ENCODE results near the gene SSX2IP.

Gene SSX2IP

DNA sequence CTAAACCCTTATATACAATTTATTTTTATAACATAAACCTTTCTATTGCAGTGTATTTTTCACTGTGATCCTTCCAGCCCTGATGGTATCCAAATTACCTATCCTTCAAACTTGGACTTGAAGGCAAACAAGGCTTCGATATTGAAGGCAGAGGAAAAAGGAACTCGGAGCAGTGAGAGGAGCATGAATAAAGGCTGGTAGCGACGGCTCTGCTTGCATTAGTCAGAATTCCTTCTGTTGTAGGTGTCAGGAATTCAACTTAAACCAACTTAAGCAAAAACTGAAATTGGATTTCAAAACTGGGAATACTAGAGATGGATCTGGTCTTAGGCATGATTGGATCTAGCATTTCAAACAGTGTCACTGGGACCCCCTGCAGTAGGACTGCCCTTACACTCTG is 17.8 kb upstream of the SSX2IP start:
- DNase-seq (ENCODE audit: low read depth), result no peak

DNA sequence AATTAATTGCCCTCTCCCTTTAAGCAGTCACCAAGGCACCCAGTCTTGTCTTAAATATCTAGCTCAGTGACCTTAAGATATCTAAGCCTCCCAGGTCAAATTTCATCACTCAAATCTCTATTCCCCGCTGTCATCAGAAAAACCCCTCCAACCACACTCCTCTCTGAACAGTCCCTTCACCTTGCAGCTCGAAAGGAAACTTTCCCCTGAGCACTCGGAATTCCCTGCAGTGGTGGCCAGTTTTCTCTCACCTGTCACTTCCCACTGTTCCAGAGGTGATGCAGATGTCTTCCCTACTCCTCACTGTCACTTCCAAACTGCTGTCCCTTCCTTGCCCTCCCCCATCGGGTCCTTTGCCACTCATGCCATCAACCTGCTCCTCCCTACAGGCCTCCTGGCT is 15.3 kb upstream of the SSX2IP start:
- no peak for DNase-seq (ENCODE audit: low read depth)

DNA sequence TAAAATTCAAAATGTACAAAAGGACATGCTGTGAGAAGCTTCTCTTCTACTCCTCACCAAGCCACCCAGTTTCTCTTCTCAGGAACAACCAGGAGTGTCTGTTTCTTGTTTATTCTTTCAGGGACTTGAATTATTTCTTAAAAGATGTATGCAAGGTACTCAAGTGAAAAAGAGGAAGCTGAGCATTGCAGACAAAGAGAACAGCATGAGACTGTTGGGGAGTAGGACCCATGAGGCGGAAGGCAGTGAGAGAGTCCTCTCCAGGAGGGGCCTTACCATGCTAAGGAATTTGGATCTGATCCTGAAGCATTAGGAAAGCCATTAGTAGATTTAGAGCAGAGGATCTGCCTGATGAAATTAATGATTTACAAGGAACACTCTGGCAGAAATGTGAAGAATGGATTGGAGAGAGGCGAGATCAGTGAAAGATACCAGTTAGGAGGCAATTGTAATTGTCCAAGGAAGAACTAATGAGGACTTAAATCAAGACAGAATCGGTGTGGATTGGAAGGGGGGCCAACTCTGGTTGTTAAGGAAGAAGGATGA is 14.7 kb upstream of the SSX2IP start:
- no peak for DNase-seq (ENCODE audit: low read depth)

DNA sequence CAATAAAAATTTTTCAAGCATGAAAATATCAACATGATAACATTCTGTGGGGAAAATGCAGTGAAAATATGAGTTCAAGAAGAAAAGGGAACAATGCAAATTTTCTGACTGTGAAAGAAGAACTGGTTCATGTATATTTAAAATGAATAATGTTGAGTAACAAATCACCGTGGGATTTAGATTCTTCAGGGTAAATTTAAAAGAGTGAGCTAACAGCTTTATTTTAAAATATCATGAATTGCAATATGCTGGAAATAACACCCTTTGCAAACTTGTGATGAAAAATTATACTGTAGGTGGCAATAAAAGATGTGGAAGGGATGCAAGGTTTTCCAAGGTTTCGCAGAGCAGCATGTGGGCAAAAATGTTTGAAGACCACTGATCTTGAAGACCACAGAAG is 13.2 kb upstream of the SSX2IP start:
- no peak for DNase-seq (ENCODE audit: low read depth)

DNA sequence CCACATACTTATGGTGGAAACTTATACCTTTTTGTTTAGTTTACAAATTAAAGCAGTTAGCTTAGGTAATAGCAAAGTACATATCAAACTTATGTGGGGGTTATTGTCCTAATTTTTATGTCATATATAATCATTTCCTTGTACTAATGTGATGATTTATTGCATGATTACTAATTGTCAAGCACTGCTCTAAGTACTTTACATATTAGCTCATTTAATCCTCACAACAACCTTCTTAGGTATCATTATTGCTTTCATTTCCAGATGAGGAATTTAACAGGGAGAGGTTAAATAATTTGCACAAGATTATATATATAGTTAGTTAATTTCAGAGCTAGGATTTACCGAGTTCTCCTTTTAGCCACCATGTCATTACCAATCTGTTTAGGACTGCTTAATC is 11.9 kb upstream of the SSX2IP start:
- no peak for DNase-seq (ENCODE audit: low read depth)

DNA sequence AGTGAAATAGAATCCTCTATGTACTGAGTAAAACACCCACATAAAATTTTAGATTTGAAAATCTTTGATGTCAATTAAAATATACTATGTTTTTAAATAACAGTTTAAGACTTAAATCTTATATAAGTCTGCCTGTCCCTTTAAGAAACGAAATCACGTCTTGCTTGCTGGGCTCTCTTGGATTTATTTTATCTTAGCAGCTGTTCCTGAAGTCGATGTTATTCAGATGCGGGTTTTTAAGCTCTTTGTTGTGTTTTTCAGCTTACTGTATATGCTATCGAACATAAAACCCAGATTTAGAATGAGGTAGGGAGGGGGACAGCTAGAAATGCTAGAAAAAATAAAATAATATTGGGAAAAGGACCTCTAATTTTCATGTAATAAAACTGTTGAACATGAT is 11.1 kb upstream of the SSX2IP start:
- no peak for DNase-seq (ENCODE audit: low read depth)

DNA sequence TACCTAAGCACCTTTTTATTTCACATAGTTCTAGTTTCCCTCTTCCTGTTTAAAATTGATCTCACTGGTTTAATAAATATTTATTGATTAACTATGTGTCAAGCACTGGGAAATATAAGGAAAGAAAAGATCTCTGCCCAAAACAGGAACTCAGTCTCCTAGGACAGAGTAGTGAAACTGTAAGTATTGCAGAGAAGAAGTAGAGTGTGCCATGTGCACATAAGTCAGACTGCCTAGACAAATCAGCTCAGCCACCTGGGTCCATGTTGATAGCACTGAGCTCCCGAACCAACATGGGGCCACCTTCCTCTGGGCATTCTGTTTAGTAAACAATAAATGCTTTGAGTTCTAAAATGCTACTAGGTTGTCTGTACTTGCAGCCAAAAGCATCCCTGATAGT is 9.8 kb upstream of the SSX2IP start:
- no peak for DNase-seq (ENCODE audit: low read depth)

DNA sequence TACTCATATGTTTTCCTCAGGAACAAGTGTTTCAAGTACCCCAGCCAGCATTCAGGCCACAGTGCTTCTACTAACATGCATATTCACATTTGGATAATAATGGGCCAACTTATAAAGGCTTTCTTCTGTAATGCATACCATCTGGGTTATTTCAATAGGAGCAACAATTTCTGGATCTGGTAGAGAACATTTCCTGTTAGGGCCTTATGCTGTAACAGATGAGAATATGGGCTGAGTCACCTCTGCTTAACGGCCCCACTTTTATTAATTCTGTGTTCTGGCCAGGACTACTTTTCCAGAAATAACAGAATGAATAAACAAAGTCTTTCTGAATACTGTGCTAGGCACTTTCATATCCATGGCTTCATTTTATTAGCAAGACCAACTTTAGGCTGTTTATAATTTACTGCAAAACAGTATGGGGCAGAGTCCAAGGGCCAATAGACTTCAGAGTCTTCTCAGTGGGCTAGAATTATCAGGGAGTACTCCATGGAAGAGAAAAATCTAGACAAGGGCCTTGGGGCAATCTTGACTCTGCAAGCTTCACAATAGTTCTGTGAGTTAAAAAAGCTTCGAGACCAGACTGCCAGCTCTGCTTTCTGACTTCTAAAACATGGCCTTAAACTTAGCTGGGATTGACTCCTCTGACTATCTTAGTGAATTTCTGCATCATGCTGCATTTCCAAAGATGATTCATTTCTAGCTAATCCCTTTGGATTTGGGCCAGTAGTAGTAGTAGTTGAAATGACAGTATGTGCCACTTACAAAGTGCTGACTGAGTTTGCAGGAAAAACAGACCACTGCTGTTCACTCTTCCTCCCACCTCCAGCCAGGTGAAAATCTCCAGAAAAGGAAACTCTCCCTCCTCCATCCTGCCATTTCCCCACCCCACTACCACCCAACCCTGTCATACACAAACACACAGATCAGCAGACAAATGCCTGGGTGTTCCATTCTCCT is 8.2 kb upstream of the SSX2IP start:
- DNase-seq (ENCODE audit: low read depth), result peak; percentile 84

DNA sequence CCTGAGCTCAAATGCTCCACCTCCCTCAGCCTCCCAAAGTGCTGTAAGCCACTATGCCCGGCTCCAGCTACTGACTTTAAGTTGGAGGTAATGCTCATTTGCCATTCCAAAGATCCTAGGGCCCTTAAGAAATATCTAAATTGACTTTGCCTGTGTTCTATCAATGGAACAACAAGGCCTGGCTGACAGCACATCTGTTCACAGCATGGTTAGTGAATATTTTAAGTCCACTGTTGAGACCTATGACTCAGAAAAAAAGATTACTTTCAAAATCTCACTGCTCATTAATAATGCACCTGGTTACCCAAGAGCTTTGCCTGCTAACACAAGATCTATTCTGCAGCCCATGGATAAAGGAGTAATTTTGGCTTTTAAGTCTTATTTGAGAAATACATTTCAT is 3.5 kb upstream of the SSX2IP start:
- DNase-seq (ENCODE audit: low read depth), result no peak

DNA sequence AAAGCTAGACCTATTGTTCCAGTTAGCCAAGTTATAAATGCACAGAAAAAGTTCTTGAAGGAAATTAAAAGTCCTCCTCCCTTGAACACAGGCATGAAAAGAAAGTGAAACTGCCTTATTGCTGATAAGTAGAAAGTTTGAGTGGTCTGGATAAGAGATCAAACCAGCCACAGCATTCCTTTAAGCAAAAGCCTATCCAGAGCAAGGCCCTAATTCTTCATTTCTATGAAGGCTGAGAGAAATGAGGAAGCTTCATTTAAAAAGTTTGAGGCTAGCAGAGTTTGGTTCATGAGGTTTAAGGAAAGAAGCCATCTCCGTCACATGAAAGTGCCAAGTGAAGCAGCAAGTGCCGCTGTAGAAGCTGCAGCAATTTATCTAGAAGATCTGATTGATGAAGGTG is 2.7 kb upstream of the SSX2IP start:
- DNase-seq (ENCODE audit: low read depth), result no peak

DNA sequence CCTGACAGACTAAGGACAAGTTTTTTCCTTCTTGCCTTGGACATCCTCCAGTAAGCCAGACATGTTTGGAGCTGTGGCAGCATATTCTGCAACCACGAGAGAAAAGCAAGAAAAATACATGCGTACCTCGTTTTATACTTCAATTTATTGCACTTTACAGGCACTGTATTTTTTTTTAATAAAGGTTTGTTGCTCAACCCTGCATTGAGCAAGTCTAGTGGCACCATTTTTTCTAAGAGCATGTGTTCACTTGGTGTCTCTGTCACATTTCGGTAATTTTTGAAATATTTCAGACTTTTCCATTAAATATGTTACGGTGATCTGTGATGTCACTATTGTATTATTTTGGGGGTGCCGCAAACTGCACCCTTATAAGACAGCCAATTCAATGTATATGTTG is 2.1 kb upstream of the SSX2IP start:
- no peak for DNase-seq (ENCODE audit: low read depth)

DNA sequence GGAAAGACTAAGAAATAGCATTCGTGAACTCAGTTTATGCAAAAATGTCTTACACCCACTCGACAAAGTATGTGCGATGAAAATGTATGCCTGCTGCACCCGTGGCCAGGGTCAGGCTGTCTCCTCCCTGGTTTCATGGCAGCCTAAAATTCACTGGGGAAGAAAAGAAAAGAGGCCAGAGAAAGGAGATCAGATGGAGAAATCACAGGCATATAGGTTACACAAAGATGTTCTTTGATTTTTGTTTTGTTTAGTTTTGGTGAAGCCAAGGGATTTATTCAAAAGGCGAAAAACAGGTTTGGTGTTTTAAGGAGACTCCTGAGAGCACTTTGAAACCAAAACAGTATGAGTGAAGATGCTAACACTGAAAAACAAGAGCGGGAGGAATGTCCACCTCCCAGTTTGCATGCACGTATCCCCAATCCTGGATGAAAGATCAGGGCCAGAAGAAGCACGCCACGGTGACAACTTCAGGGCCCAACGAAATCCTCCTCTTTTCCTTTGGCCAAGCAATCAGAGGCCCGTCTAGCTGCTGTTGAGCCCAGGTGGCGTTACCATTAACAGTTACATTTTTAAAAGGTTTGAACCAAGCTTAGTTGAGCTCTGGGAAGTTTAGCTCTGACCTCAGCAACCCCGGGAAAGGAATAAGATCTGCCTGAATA is 992 bp upstream of the SSX2IP start:
- DNase-seq (ENCODE audit: low read depth), result no peak

DNA sequence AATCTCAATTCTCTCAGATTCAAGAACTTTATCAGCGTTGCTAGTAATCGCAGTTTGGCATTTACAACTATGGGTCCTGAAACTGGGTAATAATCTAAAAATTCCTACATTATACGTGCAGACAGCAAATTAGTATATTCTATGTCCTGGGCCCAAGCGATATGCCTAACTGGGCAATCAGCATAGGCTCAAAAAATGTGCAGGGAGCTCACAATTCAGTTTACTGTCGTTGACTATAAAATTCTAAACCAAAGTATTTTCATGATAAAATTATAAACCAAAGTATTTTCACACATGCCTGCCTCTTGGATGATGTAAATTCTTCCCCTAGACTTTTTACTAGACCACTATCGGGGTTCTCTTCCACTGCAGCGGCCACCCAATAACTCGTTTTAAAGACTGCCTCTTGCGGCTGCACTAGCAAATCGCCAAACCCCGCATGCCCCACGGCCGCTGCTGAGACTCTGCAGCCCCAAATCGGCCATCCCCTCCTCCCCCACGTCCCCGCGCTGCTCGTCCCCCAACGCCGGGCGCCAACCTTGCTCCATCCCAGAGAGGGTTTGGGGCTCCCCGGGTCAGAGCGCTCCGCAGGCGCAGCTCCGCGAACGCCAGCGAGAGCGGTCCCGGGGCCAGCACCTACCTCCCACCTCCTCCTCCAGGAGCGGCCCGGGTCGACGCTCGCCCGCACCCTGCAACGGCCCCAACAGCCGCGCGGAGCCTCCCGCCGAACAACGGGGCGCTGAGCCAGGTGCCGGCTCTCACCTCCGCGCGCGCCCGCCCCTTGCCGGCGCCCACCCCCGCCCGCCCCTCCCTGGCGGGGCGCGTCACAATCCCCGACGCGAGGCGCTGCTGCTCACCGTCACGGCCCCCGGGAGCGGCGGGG is 506 bp downstream of the SSX2IP start:
- no peak for DNase-seq (ENCODE audit: low read depth)

DNA sequence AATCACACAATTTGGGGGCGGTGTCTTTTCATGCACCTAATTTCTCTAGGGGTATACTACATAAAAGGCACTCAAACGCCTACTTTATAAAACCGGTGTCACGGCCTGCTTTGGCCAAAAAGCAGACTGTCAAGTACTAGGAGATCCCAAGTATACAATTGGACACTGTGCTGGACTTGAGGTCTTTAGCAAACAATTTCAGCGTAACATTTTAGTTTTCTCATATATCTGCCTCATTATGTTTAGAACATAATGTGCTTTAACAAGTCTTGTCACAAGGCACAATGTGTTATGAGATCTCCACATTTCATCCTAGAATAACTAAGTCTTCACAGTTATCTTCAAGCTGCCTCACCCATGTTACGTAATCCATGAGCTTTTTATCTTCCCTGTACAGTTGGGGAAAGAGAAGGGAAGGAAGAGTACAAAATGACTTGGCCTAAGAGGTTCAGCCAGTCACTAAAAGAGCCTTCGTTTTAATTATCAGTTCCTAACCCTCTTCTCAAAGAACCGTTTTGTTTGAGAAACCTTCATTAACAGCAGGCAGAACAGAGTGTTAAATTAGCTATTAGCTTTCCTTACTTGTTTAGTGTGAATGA is 1.7 kb downstream of the SSX2IP start:
- no peak for DNase-seq (ENCODE audit: low read depth)

DNA sequence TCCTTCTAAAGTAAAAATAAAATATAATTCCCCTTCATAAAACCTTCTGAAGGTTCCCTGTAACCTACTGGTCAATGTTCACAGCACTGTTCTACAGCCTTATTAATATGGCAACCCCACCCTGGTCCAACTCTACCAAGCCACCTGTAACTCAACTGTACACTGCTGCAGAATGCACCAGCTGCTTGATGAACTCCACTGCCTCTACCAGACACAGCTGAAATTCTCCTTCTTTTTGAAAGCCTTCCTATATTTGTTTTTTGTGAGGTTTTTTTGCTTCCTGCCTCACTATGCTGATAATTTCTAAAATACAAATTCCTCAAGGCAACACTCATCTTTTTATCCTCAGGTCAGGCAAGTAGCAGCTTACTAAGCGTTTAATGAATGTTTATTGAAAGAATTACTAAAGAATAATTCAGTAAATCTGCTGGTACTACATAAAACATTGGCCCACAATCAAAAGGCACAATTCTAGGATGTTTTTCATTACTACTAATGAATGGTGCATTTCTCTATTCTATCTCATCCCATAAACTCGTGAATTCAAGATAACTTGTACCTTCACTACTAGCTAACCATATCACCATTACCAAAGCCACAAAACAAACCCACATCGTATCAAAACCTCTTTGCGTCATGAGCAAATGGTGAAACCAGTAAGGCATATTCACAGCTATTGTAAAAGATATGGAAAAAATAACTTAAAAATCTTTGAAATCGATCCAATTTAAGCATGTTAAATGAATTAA is 2.4 kb downstream of the SSX2IP start:
- no peak for DNase-seq (ENCODE audit: low read depth)

DNA sequence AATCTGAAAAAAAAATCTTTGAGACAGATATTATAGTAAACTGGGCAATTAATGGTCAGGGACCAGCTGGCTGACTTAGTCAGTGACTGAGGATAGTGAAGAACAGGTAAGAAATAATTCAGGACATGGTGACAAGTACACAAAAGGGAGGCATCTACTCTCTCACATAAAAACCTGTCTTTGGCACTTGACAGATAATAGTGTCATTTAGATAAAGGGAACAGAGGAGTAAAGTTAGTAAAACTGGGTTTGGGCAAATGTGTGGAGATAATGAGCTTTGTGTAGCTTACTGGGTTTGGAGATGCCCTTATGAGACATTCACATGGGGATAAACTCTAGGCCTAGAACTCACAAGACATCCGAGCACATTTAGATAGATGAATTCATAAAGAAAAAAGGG is 4.0 kb downstream of the SSX2IP start:
- no peak for DNase-seq (ENCODE audit: low read depth)

DNA sequence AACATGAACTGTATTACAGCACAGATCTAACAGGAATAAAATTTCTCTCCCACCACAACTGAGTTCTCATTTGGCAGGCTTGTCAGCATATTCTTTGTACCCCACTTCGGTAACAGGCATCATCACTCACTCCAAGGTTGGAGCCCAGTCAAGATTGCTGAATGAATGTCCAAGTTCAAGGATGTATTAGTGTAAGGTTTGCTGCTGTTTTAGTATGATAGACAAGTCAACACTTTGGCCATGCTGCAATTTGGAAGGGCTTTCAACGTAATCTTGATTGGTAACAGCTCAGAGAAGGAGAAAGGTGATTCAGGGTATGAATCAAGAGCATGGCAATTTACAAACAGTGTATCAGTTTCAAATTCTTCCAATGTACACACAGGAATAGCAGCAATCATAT is 6.8 kb downstream of the SSX2IP start:
- no peak for DNase-seq (ENCODE audit: low read depth)

DNA sequence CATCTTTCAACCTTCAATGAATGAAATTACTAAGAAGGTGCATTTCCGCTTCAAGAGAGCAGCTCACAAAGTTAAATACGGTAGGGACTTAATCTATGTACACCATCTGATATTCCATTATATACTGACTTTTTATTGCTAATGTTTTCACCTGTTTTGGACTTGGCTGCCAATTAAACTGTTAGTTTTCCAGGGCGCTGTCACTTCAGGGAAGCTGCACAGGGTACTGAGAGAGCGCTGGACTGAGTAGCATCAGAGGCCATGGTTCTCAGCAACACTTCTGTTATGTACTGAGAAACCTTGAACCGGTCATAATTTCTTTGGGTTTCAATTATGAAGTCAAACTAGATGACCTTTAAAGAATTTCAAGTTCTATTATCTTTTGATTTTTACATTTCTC is 8.2 kb downstream of the SSX2IP start:
- no peak for DNase-seq (ENCODE audit: low read depth)

DNA sequence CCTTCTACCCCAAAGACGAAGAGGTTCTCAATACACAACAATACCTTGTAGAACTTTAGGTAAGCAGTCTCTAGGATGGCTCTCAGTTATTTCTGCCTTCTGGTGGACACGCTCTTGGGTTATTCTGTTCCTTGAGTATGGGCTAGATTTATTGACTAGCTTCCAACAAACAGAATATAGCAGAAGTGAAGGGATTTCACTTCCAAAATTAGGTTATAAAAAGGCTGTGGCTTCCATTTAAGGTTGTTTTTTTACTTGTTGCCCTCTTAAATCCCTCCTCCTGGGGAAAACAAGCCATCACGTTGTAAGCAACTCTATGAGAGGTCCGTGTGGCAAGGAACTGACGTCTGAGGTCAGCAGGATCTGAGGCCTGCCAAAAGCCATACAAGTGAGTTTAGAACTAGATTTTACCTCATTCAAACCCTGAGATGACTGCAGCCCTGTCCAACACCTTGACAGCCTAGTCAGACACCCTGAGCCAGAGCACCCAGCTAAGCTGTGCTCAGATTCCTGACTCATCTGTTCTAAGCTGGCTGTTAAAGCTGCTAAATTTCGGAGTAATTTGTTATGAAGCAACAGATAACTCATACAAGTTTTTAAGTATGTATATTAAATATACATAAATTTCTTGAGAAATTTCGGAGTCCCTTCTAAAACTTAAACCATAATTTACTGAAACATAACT is 12.7 kb downstream of the SSX2IP start:
- no peak for DNase-seq (ENCODE audit: low read depth)

DNA sequence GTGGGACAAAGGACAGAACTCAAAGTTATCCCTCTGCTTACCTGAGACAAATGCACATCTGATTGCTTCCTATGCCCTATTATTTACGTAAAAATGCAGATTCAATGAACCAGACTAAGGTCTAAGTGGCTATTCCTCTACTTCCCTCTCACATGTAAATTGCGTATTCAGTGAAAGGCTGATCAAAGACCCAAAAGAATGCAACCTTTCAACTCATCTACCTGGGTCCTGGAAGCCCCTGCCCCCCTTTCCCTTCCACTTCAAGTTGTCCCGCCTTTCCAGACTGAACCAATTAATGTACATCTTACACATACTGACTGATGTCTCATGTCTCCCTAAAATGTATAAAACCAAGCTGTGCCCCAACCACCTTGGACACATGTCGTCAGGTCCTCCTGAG is 14.6 kb downstream of the SSX2IP start:
- no peak for DNase-seq (ENCODE audit: low read depth)

DNA sequence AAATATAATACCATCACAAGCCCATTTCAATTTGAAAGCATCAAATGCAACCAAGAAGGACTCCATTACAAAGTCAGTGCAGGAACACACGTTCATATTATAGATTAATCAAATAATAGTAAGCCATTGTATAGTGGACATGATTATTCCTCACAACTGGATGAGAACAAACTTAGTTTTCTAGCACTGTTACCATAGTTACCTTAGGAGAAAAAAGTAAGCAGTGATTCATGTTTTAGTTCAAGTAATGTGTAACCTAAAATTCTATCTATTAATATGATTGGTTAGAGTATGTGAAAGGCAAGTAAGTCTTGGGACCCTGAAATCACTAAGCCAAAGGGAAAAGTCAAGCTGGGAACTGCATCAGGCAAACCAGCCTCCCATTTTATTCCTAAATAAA is 15.2 kb downstream of the SSX2IP start:
- no peak for DNase-seq (ENCODE audit: low read depth)
